GM23338 (cell line): Measurements from ENCODE around the gene ZNF687. TPM values are rescaled to one million over a fixed set of nuclear protein-coding genes. Genes with fewer than 3 reads are reported as not detected.

Source experiments
- ATAC-seq: fragments of 200-7000 bp; cut with Tn5 transposase; 3 replicates; pipeline ENCODE4 v1.9.1; 2020
- DNase-seq: peaks from one replicate; pipeline ENCODE4 v3.0.0-alpha.2; 2015; ENCODE audit warnings: low spot score
- H2AFZ ChIP-seq: fragments of 200-600 bp; sonication (generic); 2 replicates; pipeline ENCODE4 v1.8.0; 2016; ENCODE audit warnings: antibody characterized with exemption, mild to moderate bottlenecking, moderate library complexity
- H3F3A ChIP-seq: fragments of 200-600 bp; sonication (generic); replicated peaks from 2 replicates; pipeline ENCODE4 v1.8.0; 2017; ENCODE audit warnings: antibody characterized with exemption, mixed run types, low read depth
- H3K27ac ChIP-seq: fragments of 200-600 bp; sonication (generic); 2 replicates; pipeline ENCODE4 v1.6.1; 2016; ENCODE audit warnings: low read depth
- H3K27me3 ChIP-seq: fragments of 200-600 bp; sonication (generic); 2 replicates; pipeline ENCODE4 v1.8.0; 2016; ENCODE audit warnings: mild to moderate bottlenecking, mixed run types, moderate library complexity; ENCODE audit not compliant: insufficient read depth
- H3K36me3 ChIP-seq: fragments of 200-600 bp; sonication (generic); 2 replicates; pipeline ENCODE4 v1.8.0; 2016; ENCODE audit warnings: mild to moderate bottlenecking; ENCODE audit not compliant: insufficient read depth
- H3K4me1 ChIP-seq: fragments of 200-600 bp; sonication (generic); 2 replicates; pipeline ENCODE4 v1.8.0; 2016; ENCODE audit warnings: mild to moderate bottlenecking, moderate library complexity; ENCODE audit not compliant: insufficient read depth
- H3K4me2 ChIP-seq: fragments of 200-600 bp; sonication (generic); 2 replicates; pipeline ENCODE4 v1.7.1; 2017; ENCODE audit warnings: mixed run types
- H3K4me3 ChIP-seq: fragments of 200-600 bp; sonication (generic); 2 replicates; pipeline ENCODE4 v1.6.1; 2016; ENCODE audit warnings: mixed run types
- H3K79me2 ChIP-seq: fragments of 200-600 bp; sonication (generic); replicated peaks from 2 replicates; pipeline ENCODE4 v1.8.0; 2017; ENCODE audit warnings: mild to moderate bottlenecking; ENCODE audit not compliant: insufficient read depth
- H3K9me2 ChIP-seq: fragments of 200-600 bp; sonication (generic); 2 replicates; pipeline ENCODE4 v1.8.0; 2017; ENCODE audit not compliant: insufficient read depth
- H4K20me1 ChIP-seq: fragments of 200-600 bp; sonication (generic); replicated peaks from 2 replicates; pipeline ENCODE4 v1.8.0; 2017; ENCODE audit warnings: mild to moderate bottlenecking; ENCODE audit not compliant: insufficient read depth
- H3K27ac Mint-ChIP-seq: 2 replicates; pipeline ENCODE4 v1.8.0; 2020; ENCODE audit warnings: inconsistent platforms, mild to moderate bottlenecking, moderate library complexity, mixed read lengths
- H3K27me3 Mint-ChIP-seq: 3 replicates; pipeline ENCODE4 v1.8.0; 2022; ENCODE audit warnings: low read depth, mild to moderate bottlenecking, moderate library complexity, mixed read lengths, inconsistent platforms; ENCODE audit not compliant: insufficient read depth, poor library complexity
- H3K36me3 Mint-ChIP-seq: 3 replicates; pipeline ENCODE4 v1.8.0; 2021; ENCODE audit warnings: low read depth, mild to moderate bottlenecking, inconsistent platforms, moderate library complexity, mixed read lengths
- H3K4me1 Mint-ChIP-seq: 3 replicates; pipeline ENCODE4 v1.8.0; 2020; ENCODE audit warnings: mild to moderate bottlenecking, inconsistent platforms, mixed read lengths
- H3K4me3 Mint-ChIP-seq: 3 replicates; pipeline ENCODE4 v1.8.0; 2021; ENCODE audit warnings: moderate library complexity, mild to moderate bottlenecking, inconsistent platforms, mixed read lengths
- H3K9me3 Mint-ChIP-seq: 3 replicates; pipeline ENCODE4 v1.8.0; 2020; ENCODE audit warnings: moderate library complexity, mild to moderate bottlenecking, inconsistent platforms, mixed read lengths
- ETS1 ChIP-seq: IDR thresholded peaks from 2 replicates; pipeline ENCODE4 v1.6.1; 2016; ENCODE audit warnings: antibody characterized with exemption
- EZH2phosphoT487 ChIP-seq: fragments of 200-600 bp; sonication (generic); IDR thresholded peaks from one replicate; pipeline ENCODE4 v1.8.1; 2018; ENCODE audit warnings: antibody characterized with exemption; ENCODE audit not compliant: unreplicated experiment
- JUNB ChIP-seq: IDR thresholded peaks from one replicate; pipeline ENCODE4 v1.6.1; 2016; ENCODE audit warnings: antibody characterized with exemption; ENCODE audit not compliant: unreplicated experiment
- POLR2AphosphoS5 ChIP-seq: IDR thresholded peaks from 2 replicates; pipeline ENCODE4 v1.6.1; 2016; ENCODE audit warnings: antibody characterized with exemption, low read depth
- REST ChIP-seq: IDR thresholded peaks from one replicate; pipeline ENCODE4 v1.6.1; 2018; ENCODE audit warnings: antibody characterized with exemption; ENCODE audit not compliant: unreplicated experiment
- STAT1 ChIP-seq: IDR thresholded peaks from one replicate; pipeline ENCODE4 v1.6.1; 2016; ENCODE audit warnings: antibody characterized with exemption; ENCODE audit not compliant: unreplicated experiment
- ZNF114 ChIP-seq: fragments of 250-450 bp; sonication (Bioruptor Pico); IDR thresholded peaks from 2 replicates; pipeline ENCODE4 v1.5.0; 2020; ENCODE audit warnings: mild to moderate bottlenecking, moderate library complexity
- ZNF331 ChIP-seq: fragments of 250-450 bp; sonication (Bioruptor Pico); IDR thresholded peaks from 2 replicates; pipeline ENCODE4 v1.5.0; 2020; ENCODE audit warnings: low read depth, mild to moderate bottlenecking, moderate library complexity
- ZNF462 ChIP-seq: fragments of 250-450 bp; sonication (Bioruptor Pico); IDR thresholded peaks from 2 replicates; pipeline ENCODE4 v1.5.0; 2020; ENCODE audit warnings: mild to moderate bottlenecking, moderate library complexity
- polyA plus RNA-seq: library from polyadenylated mRNA; unstranded; fragments of >200 nt; fragmentation: Nextera tagmentation; extraction: Ambion mirVana; gene quantifications from 2 replicates; pipeline ENCODE4 v1.2.1, GENCODE V29; 2016
- total RNA-seq: library from RNA; depleted of rRNA; stranded (reverse); fragments of >200 nt; shearing (Covaris generic); gene quantifications from 2 replicates; pipeline ENCODE4 v1.2.3, GENCODE V29; 2014

The ZNF687 gene
- total and polyA plus RNA-seq, 2 experiments from 2014 or later = 7.7 to 63.9 TPM

- Mint-ChIP-seq H3K27ac (no peak overlapping the region), H3K4me3 (peak overlapping the region; percentile 40; the same call in 2 of the 3 replicates)
- no peak overlapping the region for H3K4me2 ChIP-seq
Measured at GRCh38 chr1:151325231-151325630, 43.1 kb downstream of the ZNF687 start.

More at GRCh38 chr1:151325231-151325630, 43.1 kb downstream of the ZNF687 start:
- Histone ChIP-seq H3K79me2 (peaks cover 15% of the 10 kb centered on the region), H3K27me3 (no peaks in the 10 kb centered on the region), H3K4me3 (no peak overlapping the region), H4K20me1 (peaks cover 4% of the 10 kb centered on the region; the same call in 1 of the 2 replicates), H3K27ac (no peak overlapping the region), H3K9me2 (no peaks in the 10 kb centered on the region), H3K36me3 (peaks cover 6% of the 10 kb centered on the region; the same call in 1 of the 2 replicates), H3K4me1 (peaks cover 14% of the 10 kb centered on the region), H3F3A (0 out of 2 replicates have a peak, but pooled peaks cover 9% of the 10 kb centered on the region), H2AFZ (no peak overlapping the region)
- Mint-ChIP-seq H3K36me3 (peaks cover 8% of the 10 kb centered on the region), H3K9me3 (no peaks in the 10 kb centered on the region), H3K27me3 (peaks cover 9% of the 10 kb centered on the region), H3K4me1 (peaks cover 10% of the 10 kb centered on the region; the same call in 2 of the 3 replicates)
- TF ChIP-seq POLR2AphosphoS5 = no peak
- no peak for TF ChIP-seq JUNB
- no peak for TF ChIP-seq STAT1
- no peak for TF ChIP-seq REST
- TF ChIP-seq EZH2phosphoT487 = no peak
- TF ChIP-seq ZNF462 (CRISPR knock-in tag) = no peak
- no peak for TF ChIP-seq ETS1
- no peak for TF ChIP-seq ZNF114 (CRISPR knock-in tag)
- no peak for TF ChIP-seq ZNF331 (CRISPR knock-in tag)
- ATAC-seq (no peak), DNase-seq (no peak)
